HG02870 (cell line): Measurements from ENCODE around the gene TLR9.

Source experiments
- ATAC-seq: cut with Tn5 transposase; IDR thresholded peaks from one replicate; pipeline ENCODE4 v1.9.1; 2021; ENCODE audit warnings: mild to moderate bottlenecking, moderate library complexity; ENCODE audit not compliant: unreplicated experiment

The TLR9 gene

GRCh38 chr3:52176180-52176752 is 49.2 kb downstream of the TLR9 start:
- ATAC-seq, result no peak

GRCh38 chr3:52175416-52176179 is 49.8 kb downstream of the TLR9 start:
- no peak for ATAC-seq

GRCh38 chr3:52174896-52175295 is 50.5 kb downstream of the TLR9 start:
- no peak for ATAC-seq

- ATAC-seq, result no peak
These were observed 52.3 kb downstream of the TLR9 start for GRCh38 chr3:52173101-52173500.

- no peak for ATAC-seq
These were observed 53.1 kb downstream of the TLR9 start for GRCh38 chr3:52172262-52172757.

- no peak for ATAC-seq
These were observed 53.8 kb downstream of the TLR9 start for GRCh38 chr3:52171514-52172261.
